PC-3 (cell line): ENCODE data around the gene PLIN4. TPM values are rescaled to one million over a fixed set of nuclear protein-coding genes. Genes with fewer than 3 reads are reported as not detected.

Source experiments
- ATAC-seq: fragments of 200-7000 bp; cut with Tn5 transposase; 2 replicates; pipeline ENCODE4 v1.9.1; 2020; ENCODE audit warnings: mild to moderate bottlenecking, moderate library complexity
- BruUV-seq: library from RNA; stranded (reverse); fragments of 400-500 nt; replicated peaks from 2 replicates; lab custom pipeline; 2021; lab: Mats Ljungman, UMichigan
- CTCF ChIA-PET: fragments of 300-600 bp; sonication (Branson Sonifier 250); formaldehyde crosslinking; loops from one replicate; lab custom pipeline; 2022; ENCODE audit warnings: antibody characterized with exemption; lab: Charles Lee
- POLR2A ChIA-PET: fragments of 300-600 bp; sonication (Branson Sonifier 250); formaldehyde crosslinking; loops from one replicate; lab custom pipeline; 2022; ENCODE audit warnings: antibody characterized with exemption; ENCODE audit not compliant: unreplicated experiment; lab: Charles Lee
- DNase-seq: peaks from one replicate; pipeline ENCODE4 v3.0.0-alpha.2; 2015
- H2AFZ ChIP-seq: fragments of 300-600 bp; sonication (generic); 2 replicates; pipeline ENCODE4 v1.6.0; 2016; ENCODE audit warnings: antibody characterized with exemption, low read length
- H3F3A ChIP-seq: fragments of 300-600 bp; sonication (generic); one replicate; pipeline ENCODE4 v1.6.0; 2017; ENCODE audit warnings: antibody characterized with exemption, low read length, control low read depth, mild to moderate bottlenecking; ENCODE audit not compliant: unreplicated experiment
- H3K27ac ChIP-seq: fragments of 300-600 bp; sonication (generic); 2 replicates; pipeline ENCODE4 v1.5.1; 2016; ENCODE audit warnings: mild to moderate bottlenecking, low read length
- H3K27me3 ChIP-seq: fragments of 300-600 bp; sonication (generic); 2 replicates; pipeline ENCODE4 v1.6.1; 2016; ENCODE audit warnings: low read length, mixed read lengths
- H3K36me3 ChIP-seq: fragments of 300-600 bp; sonication (generic); 2 replicates; pipeline ENCODE4 v1.6.1; 2016; ENCODE audit warnings: low read depth, mixed run types, low read length, mixed read lengths
- H3K4me1 ChIP-seq: fragments of 300-600 bp; sonication (generic); 2 replicates; pipeline ENCODE4 v1.5.1; 2016; ENCODE audit warnings: low read length; ENCODE audit not compliant: insufficient read depth
- H3K4me2 ChIP-seq: fragments of 300-600 bp; sonication (generic); 2 replicates; pipeline ENCODE4 v1.6.0; 2016; ENCODE audit warnings: low read length
- H3K4me3 ChIP-seq: fragments of 300-600 bp; sonication (generic); 2 replicates; pipeline ENCODE4 v1.5.1; 2016; ENCODE audit warnings: mild to moderate bottlenecking, low read length, mixed read lengths
- H3K79me2 ChIP-seq: fragments of 300-600 bp; sonication (generic); 2 replicates; pipeline ENCODE4 v1.6.1; 2017; ENCODE audit warnings: low read length, mixed read lengths
- H3K9ac ChIP-seq: fragments of 300-600 bp; sonication (generic); 2 replicates; pipeline ENCODE4 v1.6.0; 2016; ENCODE audit warnings: mild to moderate bottlenecking, low read length
- H3K9me2 ChIP-seq: fragments of 300-600 bp; sonication (generic); replicated peaks from 2 replicates; pipeline ENCODE4 v1.6.1; 2016; ENCODE audit warnings: mixed run types, low read length, mixed read lengths
- H3K9me3 ChIP-seq: fragments of 300-600 bp; sonication (generic); 2 replicates; pipeline ENCODE4 v1.6.1; 2016; ENCODE audit warnings: low read length, mixed read lengths
- H4K20me1 ChIP-seq: fragments of 300-600 bp; sonication (generic); 2 replicates; pipeline ENCODE4 v1.6.1; 2016; ENCODE audit warnings: low read length, mixed read lengths
- CTCF ChIP-seq: fragments of 300-600 bp; sonication (generic); conservative IDR thresholded peaks from 2 replicates; pipeline ENCODE4 v1.5.1; 2017; ENCODE audit warnings: antibody characterized with exemption, low read depth, mild to moderate bottlenecking, low read length
- EZH2 ChIP-seq: fragments of 300-600 bp; sonication (generic); IDR thresholded peaks from one replicate; pipeline ENCODE4 v1.6.1; 2017; ENCODE audit warnings: antibody characterized with exemption, mild to moderate bottlenecking, low read length; ENCODE audit not compliant: unreplicated experiment
- EZH2phosphoT487 ChIP-seq: fragments of 300-600 bp; sonication (generic); IDR thresholded peaks from 2 replicates; pipeline ENCODE4 v1.6.1; 2018; ENCODE audit warnings: mild to moderate bottlenecking, antibody characterized with exemption, low read length, borderline replicate concordance
- intact Hi-C: fragments of 100-400 bp; cut with micrococcal nuclease; formaldehyde crosslinking; loops from 2 replicates; pipeline ENCODE4 v1.9.0; 2023
- total RNA-seq: library from RNA; depleted of rRNA; stranded (reverse); fragments of >200 nt; gene quantifications from 2 replicates; pipeline ENCODE4 v1.2.3, GENCODE V29; 2014

Gene PLIN4
- total RNA-seq, 1 experiment from 2014 or later = 9.1 TPM

GRCh38 chr19:4508698-4509097, 9.6 kb downstream of the PLIN4 start:
- Histone ChIP-seq H3K4me1 (peaks cover 8% of the 10 kb centered on the region), H3K4me3 (no peak overlapping the region), H2AFZ (no peak overlapping the region), H3K79me2 (no peaks in the 10 kb centered on the region), H3K9me2 (no peaks in the 10 kb centered on the region), H3F3A (no peaks in the 10 kb centered on the region), H3K4me2 (no peak overlapping the region), H3K27me3 (no peaks in the 10 kb centered on the region), H3K9me3 (no peaks in the 10 kb centered on the region), H4K20me1 (no peaks in the 10 kb centered on the region), H3K27ac (no peak overlapping the region), H3K9ac (no peak overlapping the region), H3K36me3 (no peaks in the 10 kb centered on the region)
- TF ChIP-seq EZH2phosphoT487 (no peak), CTCF (no peak), EZH2 (no peak)
- no peak for ATAC-seq
- ChIA-PET CTCF (interaction anchor here (0.7 kb wide), 1 partner anchor 15 kb away, joined by 3 read pairs; no protein-coding TSS in a partner anchor), POLR2A (no interaction called here)
- intact Hi-C loops = no loop called here
- no TSS peak for BruUV-seq
- DNase-seq = no peak

GRCh38 chr19:4507804-4508203, 10.5 kb downstream of the PLIN4 start:
- BruUV-seq = no TSS peak
- ATAC-seq = no peak
- CTCF ChIA-PET = no interaction called here

More at GRCh38 chr19:4507804-4508203, 10.5 kb downstream of the PLIN4 start:
- intact Hi-C loops = no loop called here
- Histone ChIP-seq H3K79me2 (no peaks in the 10 kb centered on the region), H2AFZ (no peak overlapping the region), H3K9me3 (no peaks in the 10 kb centered on the region), H3K27ac (no peak overlapping the region), H3F3A (no peaks in the 10 kb centered on the region), H3K27me3 (no peaks in the 10 kb centered on the region), H3K4me1 (peaks cover 8% of the 10 kb centered on the region), H4K20me1 (no peaks in the 10 kb centered on the region), H3K9me2 (no peaks in the 10 kb centered on the region), H3K4me2 (no peak overlapping the region), H3K36me3 (no peaks in the 10 kb centered on the region), H3K9ac (no peak overlapping the region), H3K4me3 (no peak overlapping the region)
- TF ChIP-seq EZH2 (no peak), CTCF (no peak), EZH2phosphoT487 (no peak)
- DNase-seq = no peak
- POLR2A ChIA-PET = interaction anchor here (0.5 kb wide), 1 partner anchor 19 kb away, joined by 3 read pairs; no protein-coding TSS in a partner anchor
